Memory B cell (primary cell): ENCODE data around the gene SDC3.
A peak's percentile ranks its signal among the peaks of the same experiment; 100 is the strongest.

Source experiments
- ATAC-seq: fragments of 150-1000 bp; cut with Tn5 transposase; 2 replicates; pipeline ENCODE4 v1.10.0; 2021; ENCODE audit warnings: low read depth, mild to moderate bottlenecking, moderate library complexity
- DNase-seq, 2 donors: peaks; one replicate each; pipeline ENCODE4 v3.0.0; 2022; ENCODE audit warnings: low spot score in 2 of 2
- H3K27ac Mint-ChIP-seq: one replicate; pipeline ENCODE4 v1.8.0; 2022; ENCODE audit warnings: mild to moderate bottlenecking, moderate library complexity, mixed read lengths
- H3K27me3 Mint-ChIP-seq: one replicate; pipeline ENCODE4 v1.8.0; 2022; ENCODE audit warnings: mixed read lengths
- H3K36me3 Mint-ChIP-seq: one replicate; pipeline ENCODE4 v1.8.0; 2022; ENCODE audit warnings: mild to moderate bottlenecking, mixed read lengths
- H3K4me1 Mint-ChIP-seq: one replicate; pipeline ENCODE4 v1.8.0; 2022; ENCODE audit warnings: mixed read lengths
- H3K4me3 Mint-ChIP-seq: one replicate; pipeline ENCODE4 v1.8.0; 2022; ENCODE audit warnings: mild to moderate bottlenecking, moderate library complexity, mixed read lengths
- H3K9me3 Mint-ChIP-seq: one replicate; pipeline ENCODE4 v1.8.0; 2022; ENCODE audit warnings: mixed read lengths

SDC3 gene

GRCh38 chr1:30857062-30857461, 51.5 kb downstream of the SDC3 start:
- peaks cover 8% of the 10 kb centered on the region for H3K4me1 Mint-ChIP-seq
- H3K9me3 Mint-ChIP-seq, result no peaks in the 10 kb centered on the region
- no peak overlapping the region for H3K4me3 Mint-ChIP-seq
- no peaks in the 10 kb centered on the region for H3K36me3 Mint-ChIP-seq
- DNase-seq (no peak), ATAC-seq (no peak)
- peaks cover 32% of the 10 kb centered on the region for H3K27me3 Mint-ChIP-seq
- H3K27ac Mint-ChIP-seq, result no peak overlapping the region

GRCh38 chr1:30856260-30856790, 52.2 kb downstream of the SDC3 start:
- Mint-ChIP-seq H3K27ac (no peak overlapping the region), H3K27me3 (peaks cover 32% of the 10 kb centered on the region), H3K36me3 (no peaks in the 10 kb centered on the region), H3K9me3 (no peaks in the 10 kb centered on the region), H3K4me1 (peaks cover 8% of the 10 kb centered on the region), H3K4me3 (no peak overlapping the region)
- DNase-seq (no peak), ATAC-seq (peak; percentile 54)

- H3K27me3 Mint-ChIP-seq, result peaks cover 32% of the 10 kb centered on the region
- H3K27ac Mint-ChIP-seq, result no peak overlapping the region
- no peak for DNase-seq
- peaks cover 8% of the 10 kb centered on the region for H3K4me1 Mint-ChIP-seq
- ATAC-seq, result no peak
- H3K9me3 Mint-ChIP-seq, result no peaks in the 10 kb centered on the region
- no peak overlapping the region for H3K4me3 Mint-ChIP-seq
- no peaks in the 10 kb centered on the region for H3K36me3 Mint-ChIP-seq
These were observed 52.8 kb downstream of the SDC3 start for GRCh38 chr1:30855686-30856259.

- Mint-ChIP-seq H3K27me3 (peaks cover 24% of the 10 kb centered on the region), H3K36me3 (no peaks in the 10 kb centered on the region), H3K4me1 (peaks cover 5% of the 10 kb centered on the region), H3K27ac (no peak overlapping the region), H3K9me3 (no peaks in the 10 kb centered on the region), H3K4me3 (no peak overlapping the region)
- DNase-seq, result no peak
- no peak for ATAC-seq
These were observed 55.2 kb downstream of the SDC3 start for GRCh38 chr1:30853350-30853749.

GRCh38 chr1:30852026-30852425, 56.5 kb downstream of the SDC3 start:
- DNase-seq (no peak), ATAC-seq (no peak)
- Mint-ChIP-seq H3K9me3 (no peaks in the 10 kb centered on the region), H3K4me3 (no peak overlapping the region), H3K36me3 (no peaks in the 10 kb centered on the region), H3K27ac (no peak overlapping the region), H3K27me3 (peaks cover 23% of the 10 kb centered on the region), H3K4me1 (peaks cover 5% of the 10 kb centered on the region)

GRCh38 chr1:30851286-30851685, 57.3 kb downstream of the SDC3 start:
- Mint-ChIP-seq H3K36me3 (no peaks in the 10 kb centered on the region), H3K4me3 (no peak overlapping the region), H3K27me3 (peaks cover 23% of the 10 kb centered on the region), H3K4me1 (peaks cover 5% of the 10 kb centered on the region), H3K27ac (no peak overlapping the region), H3K9me3 (no peaks in the 10 kb centered on the region)
- ATAC-seq (no peak), DNase-seq (no peak)

- Mint-ChIP-seq H3K27ac (no peak overlapping the region), H3K27me3 (peaks cover 24% of the 10 kb centered on the region), H3K36me3 (no peaks in the 10 kb centered on the region), H3K4me1 (peaks cover 5% of the 10 kb centered on the region), H3K9me3 (no peaks in the 10 kb centered on the region), H3K4me3 (no peak overlapping the region)
- DNase-seq, result no peak
- no peak for ATAC-seq
These were observed 58.0 kb downstream of the SDC3 start for GRCh38 chr1:30850607-30851006.

- no peak overlapping the region for H3K27ac Mint-ChIP-seq
- no peaks in the 10 kb centered on the region for H3K9me3 Mint-ChIP-seq
- no peaks in the 10 kb centered on the region for H3K36me3 Mint-ChIP-seq
- DNase-seq, result no peak
- no peaks in the 10 kb centered on the region for H3K4me1 Mint-ChIP-seq
- peaks cover 32% of the 10 kb centered on the region for H3K27me3 Mint-ChIP-seq
- no peak overlapping the region for H3K4me3 Mint-ChIP-seq
- ATAC-seq, result no peak
These were observed 60.4 kb downstream of the SDC3 start for GRCh38 chr1:30848130-30848529.

- Mint-ChIP-seq H3K36me3 (no peaks in the 10 kb centered on the region), H3K4me3 (no peak overlapping the region), H3K27ac (no peak overlapping the region), H3K27me3 (peaks cover 34% of the 10 kb centered on the region), H3K9me3 (no peaks in the 10 kb centered on the region), H3K4me1 (no peaks in the 10 kb centered on the region)
- no peak for DNase-seq
- ATAC-seq, result no peak
These were observed 61.1 kb downstream of the SDC3 start for GRCh38 chr1:30847358-30847972.

- Mint-ChIP-seq H3K4me1 (no peaks in the 10 kb centered on the region), H3K9me3 (no peaks in the 10 kb centered on the region), H3K27me3 (peaks cover 37% of the 10 kb centered on the region), H3K4me3 (no peak overlapping the region), H3K27ac (no peak overlapping the region), H3K36me3 (no peaks in the 10 kb centered on the region)
- DNase-seq, result no peak
- no peak for ATAC-seq
These were observed 62.0 kb downstream of the SDC3 start for GRCh38 chr1:30846587-30846986.

GRCh38 chr1:30845904-30846290, 62.7 kb downstream of the SDC3 start:
- Mint-ChIP-seq H3K36me3 (no peaks in the 10 kb centered on the region), H3K9me3 (no peaks in the 10 kb centered on the region), H3K27ac (no peak overlapping the region), H3K4me1 (peaks cover 3% of the 10 kb centered on the region), H3K4me3 (no peak overlapping the region), H3K27me3 (peaks cover 44% of the 10 kb centered on the region)
- ATAC-seq, result no peak
- DNase-seq, result no peak

- H3K36me3 Mint-ChIP-seq, result no peaks in the 10 kb centered on the region
- DNase-seq (no peak), ATAC-seq (no peak)
- no peak overlapping the region for H3K27ac Mint-ChIP-seq
- H3K27me3 Mint-ChIP-seq, result peaks cover 44% of the 10 kb centered on the region
- H3K4me1 Mint-ChIP-seq, result peaks cover 3% of the 10 kb centered on the region
- no peaks in the 10 kb centered on the region for H3K9me3 Mint-ChIP-seq
- H3K4me3 Mint-ChIP-seq, result no peak overlapping the region
These were observed 63.2 kb downstream of the SDC3 start for GRCh38 chr1:30845237-30845903.

GRCh38 chr1:30844631-30845030, 63.9 kb downstream of the SDC3 start:
- ATAC-seq (no peak), DNase-seq (no peak)
- Mint-ChIP-seq H3K4me1 (peaks cover 3% of the 10 kb centered on the region), H3K36me3 (peaks cover under 1% of the 10 kb centered on the region), H3K27ac (no peak overlapping the region), H3K4me3 (no peak overlapping the region), H3K27me3 (peaks cover 45% of the 10 kb centered on the region), H3K9me3 (peaks cover 2% of the 10 kb centered on the region)

GRCh38 chr1:30842697-30843354, 65.7 kb downstream of the SDC3 start:
- Mint-ChIP-seq H3K27me3 (peaks cover 46% of the 10 kb centered on the region), H3K4me3 (no peak overlapping the region), H3K4me1 (peaks cover 3% of the 10 kb centered on the region), H3K27ac (no peak overlapping the region), H3K36me3 (peaks cover 3% of the 10 kb centered on the region), H3K9me3 (peaks cover 4% of the 10 kb centered on the region)
- no peak for ATAC-seq
- no peak for DNase-seq
